ENCODE measurements around the gene KCTD8.

- TF ChIP-seq, protein P1, sequence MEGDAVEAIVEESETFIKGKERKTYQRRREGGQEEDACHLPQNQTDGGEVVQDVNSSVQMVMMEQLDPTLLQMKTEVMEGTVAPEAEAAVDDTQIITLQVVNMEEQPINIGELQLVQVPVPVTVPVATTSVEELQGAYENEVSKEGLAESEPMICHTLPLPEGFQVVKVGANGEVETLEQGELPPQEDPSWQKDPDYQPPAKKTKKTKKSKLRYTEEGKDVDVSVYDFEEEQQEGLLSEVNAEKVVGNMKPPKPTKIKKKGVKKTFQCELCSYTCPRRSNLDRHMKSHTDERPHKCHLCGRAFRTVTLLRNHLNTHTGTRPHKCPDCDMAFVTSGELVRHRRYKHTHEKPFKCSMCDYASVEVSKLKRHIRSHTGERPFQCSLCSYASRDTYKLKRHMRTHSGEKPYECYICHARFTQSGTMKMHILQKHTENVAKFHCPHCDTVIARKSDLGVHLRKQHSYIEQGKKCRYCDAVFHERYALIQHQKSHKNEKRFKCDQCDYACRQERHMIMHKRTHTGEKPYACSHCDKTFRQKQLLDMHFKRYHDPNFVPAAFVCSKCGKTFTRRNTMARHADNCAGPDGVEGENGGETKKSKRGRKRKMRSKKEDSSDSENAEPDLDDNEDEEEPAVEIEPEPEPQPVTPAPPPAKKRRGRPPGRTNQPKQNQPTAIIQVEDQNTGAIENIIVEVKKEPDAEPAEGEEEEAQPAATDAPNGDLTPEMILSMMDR (IDR thresholded peaks at IDR 0.05): no peak
- TF ChIP-seq POLR2A (IDR thresholded peaks at IDR 0.05): no peak
- TF ChIP-seq POLR2AphosphoS5 (IDR thresholded peaks at IDR 0.05): no peak
- no peak for TF ChIP-seq EP300 (IDR thresholded peaks at IDR 0.05)
These were observed 216.3 kb downstream of the KCTD8 start for GRCh38 chr4:44232262-44232661.
